ENCODE measurements around the gene FAM120B.
"Not testable (repeated sequence)": the region's sequence is repeated elsewhere in the genome, so short reads cannot be mapped to it uniquely, and the experiment has no call there.

FAM120B gene

DNA sequence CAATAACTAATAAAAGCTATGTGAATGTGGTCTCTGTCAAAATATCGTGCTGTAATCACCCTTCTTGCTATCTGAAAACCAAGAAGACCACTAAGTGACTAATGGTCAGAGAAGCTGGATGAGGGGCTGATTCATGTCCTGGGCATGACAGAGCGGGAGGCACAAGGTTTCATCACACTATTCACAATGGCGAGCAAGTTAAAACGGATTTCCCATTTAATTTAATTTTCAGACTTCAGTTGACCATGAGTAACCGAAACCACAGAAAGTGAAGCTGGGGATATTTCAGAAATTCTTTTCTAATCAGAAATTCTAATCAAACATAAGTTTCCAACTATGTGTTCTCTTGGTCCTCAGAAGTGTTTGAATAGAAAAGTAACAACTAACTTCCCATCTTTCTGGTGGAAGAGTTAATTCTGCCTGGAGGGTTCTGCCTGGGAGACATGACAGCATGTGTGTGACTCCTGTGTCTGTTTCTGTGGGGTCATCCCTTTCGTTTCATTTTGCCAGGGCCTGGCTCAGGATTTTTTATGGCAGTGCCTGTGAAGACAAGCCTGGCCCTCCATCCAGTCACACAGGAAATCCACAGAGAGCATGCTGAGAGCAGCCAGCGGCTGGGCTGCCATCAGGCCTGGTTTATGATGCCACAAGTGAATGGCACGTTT is 98.9 kb downstream of the FAM120B start:
- TF ChIP-seq, protein P1, sequence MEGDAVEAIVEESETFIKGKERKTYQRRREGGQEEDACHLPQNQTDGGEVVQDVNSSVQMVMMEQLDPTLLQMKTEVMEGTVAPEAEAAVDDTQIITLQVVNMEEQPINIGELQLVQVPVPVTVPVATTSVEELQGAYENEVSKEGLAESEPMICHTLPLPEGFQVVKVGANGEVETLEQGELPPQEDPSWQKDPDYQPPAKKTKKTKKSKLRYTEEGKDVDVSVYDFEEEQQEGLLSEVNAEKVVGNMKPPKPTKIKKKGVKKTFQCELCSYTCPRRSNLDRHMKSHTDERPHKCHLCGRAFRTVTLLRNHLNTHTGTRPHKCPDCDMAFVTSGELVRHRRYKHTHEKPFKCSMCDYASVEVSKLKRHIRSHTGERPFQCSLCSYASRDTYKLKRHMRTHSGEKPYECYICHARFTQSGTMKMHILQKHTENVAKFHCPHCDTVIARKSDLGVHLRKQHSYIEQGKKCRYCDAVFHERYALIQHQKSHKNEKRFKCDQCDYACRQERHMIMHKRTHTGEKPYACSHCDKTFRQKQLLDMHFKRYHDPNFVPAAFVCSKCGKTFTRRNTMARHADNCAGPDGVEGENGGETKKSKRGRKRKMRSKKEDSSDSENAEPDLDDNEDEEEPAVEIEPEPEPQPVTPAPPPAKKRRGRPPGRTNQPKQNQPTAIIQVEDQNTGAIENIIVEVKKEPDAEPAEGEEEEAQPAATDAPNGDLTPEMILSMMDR (IDR thresholded peaks at IDR 0.05; ENCODE audit: borderline replicate concordance, control extremely low read depth, extremely low read depth, insufficient read depth, missing control alignments), result no peak
- DNase-seq (ENCODE audit: low spot score), result no peak
- in situ Hi-C loops (cut with MboI; ENCODE audit: low sequenced_read_pairs, unreplicated experiment), result no loop called here

GRCh38 chr6:170407200-170407599 is 100.6 kb downstream of the FAM120B start:
- in situ Hi-C loops (cut with MboI; ENCODE audit: low sequenced_read_pairs, unreplicated experiment), result no loop called here
- TF ChIP-seq, protein P1 (IDR thresholded peaks at IDR 0.05; ENCODE audit: borderline replicate concordance, control extremely low read depth, extremely low read depth, insufficient read depth, missing control alignments), result no peak
- DNase-seq (ENCODE audit: low spot score), result no peak

- TF ChIP-seq, protein P1 (IDR thresholded peaks at IDR 0.05; ENCODE audit: borderline replicate concordance, control extremely low read depth, extremely low read depth, insufficient read depth, missing control alignments), result no peak
- no peak for DNase-seq (ENCODE audit: low spot score)
- in situ Hi-C loops (cut with MboI; ENCODE audit: low sequenced_read_pairs, unreplicated experiment), result no loop called here
These were observed 101.4 kb downstream of the FAM120B start for GRCh38 chr6:170407932-170408331.

GRCh38 chr6:170409746-170410145 is 103.2 kb downstream of the FAM120B start:
- in situ Hi-C loops (cut with MboI; ENCODE audit: low sequenced_read_pairs, unreplicated experiment), result not testable (repeated sequence)

GRCh38 chr6:170410241-170410640 is 103.7 kb downstream of the FAM120B start:
- TF ChIP-seq, protein P1 (IDR thresholded peaks at IDR 0.05; ENCODE audit: borderline replicate concordance, control extremely low read depth, extremely low read depth, insufficient read depth, missing control alignments), result no peak
- in situ Hi-C loops (cut with MboI; ENCODE audit: low sequenced_read_pairs, unreplicated experiment), result no loop called here
- DNase-seq (ENCODE audit: low spot score), result no peak

More at GRCh38 chr6:170409746-170410145, 103.2 kb downstream of the FAM120B start:
- DNase-seq (ENCODE audit: low spot score), result not testable (repeated sequence)

DNA sequence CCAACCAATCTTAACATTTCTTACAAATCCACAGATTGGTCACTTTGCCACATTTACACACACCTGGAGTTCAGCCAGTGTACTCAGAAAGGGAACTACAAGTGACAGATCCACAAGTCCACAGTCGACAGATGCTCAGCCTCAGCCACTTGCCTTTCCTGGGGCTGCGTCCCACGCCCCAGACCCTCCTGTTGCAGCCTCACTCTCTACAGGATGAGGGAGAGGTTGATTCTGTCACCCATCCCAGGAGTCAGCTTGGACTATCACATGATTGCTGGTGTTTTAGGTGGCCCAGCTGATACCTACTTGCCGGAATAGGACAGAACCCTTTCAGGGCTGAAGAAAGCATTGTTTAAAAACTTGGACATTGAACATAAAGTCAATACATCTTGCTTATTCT is 108.8 kb downstream of the FAM120B start:
- in situ Hi-C loops (cut with MboI; ENCODE audit: low sequenced_read_pairs, unreplicated experiment), result no loop called here
- TF ChIP-seq, protein P1 (IDR thresholded peaks at IDR 0.05; ENCODE audit: borderline replicate concordance, control extremely low read depth, extremely low read depth, insufficient read depth, missing control alignments), result no peak
- DNase-seq (ENCODE audit: low spot score), result no peak

DNA sequence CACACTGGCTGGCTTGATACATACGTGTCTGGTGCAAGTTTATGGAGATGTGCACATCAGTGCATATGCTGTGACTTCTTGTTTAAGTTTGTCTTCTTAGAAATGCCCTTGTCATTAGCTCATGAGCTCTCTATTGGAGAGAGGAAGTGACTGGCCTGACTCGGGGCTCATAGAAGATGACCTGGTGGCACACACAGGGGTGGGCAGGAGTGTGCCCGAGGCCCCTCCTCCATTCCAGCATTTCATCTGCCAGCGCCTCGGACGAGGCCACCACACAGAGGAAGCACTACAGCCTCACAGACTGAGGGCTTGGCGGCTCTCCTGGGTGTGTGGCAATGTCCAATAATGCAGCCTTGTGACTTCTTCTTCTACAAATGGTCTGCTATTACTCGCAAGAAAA is 109.7 kb downstream of the FAM120B start:
- DNase-seq (ENCODE audit: low spot score), result no peak
- in situ Hi-C loops (cut with MboI; ENCODE audit: low sequenced_read_pairs, unreplicated experiment), result no loop called here
- TF ChIP-seq, protein P1 (IDR thresholded peaks at IDR 0.05; ENCODE audit: borderline replicate concordance, control extremely low read depth, extremely low read depth, insufficient read depth, missing control alignments), result no peak
